Measurements from ENCODE around the gene SAE1. TPM values are rescaled to one million over a fixed set of nuclear protein-coding genes. Genes with fewer than 3 reads are reported as not detected.

The SAE1 gene
- total and polyA plus RNA-seq, 2 of the 4 experiments (the other 2 are of a cell fraction) = 165 to 184 TPM

GRCh38 chr19:47168065-47168464 is 37.4 kb downstream of the SAE1 start:
- Histone ChIP-seq H3K79me1 (ENCODE audit: low read depth in 1 of 2, low read length in 2 of 2) (peaks cover 26 to 69% of the 10 kb centered on the region in 2 experiments), H3K36me3 (ENCODE audit: control insufficient read depth, insufficient read depth, low read length) (peaks cover 30% of the 10 kb centered on the region), H3K56ac (ENCODE audit: extremely low read depth, insufficient read depth, low read length) (no peak overlapping the region), H3K4ac (ENCODE audit: low read depth, low read length) (no peak overlapping the region), H3K9me3 (ENCODE audit: control insufficient read depth, insufficient read depth, low read length) (no peaks in the 10 kb centered on the region), H3K9me1 (ENCODE audit: insufficient read depth, low read length) (0 out of 2 replicates have a peak, but pooled peaks cover 2% of the 10 kb centered on the region), H2BK5ac (ENCODE audit: low read depth, low read length, poor library complexity, severe bottlenecking) (no peak overlapping the region), H4K20me1 (ENCODE audit: insufficient read depth, low read length) (no peaks in the 10 kb centered on the region; the same call in none of the 2 replicates), H3K4me1 (ENCODE audit: control insufficient read depth, insufficient read depth, low read length) (no peaks in the 10 kb centered on the region), H4K91ac (ENCODE audit: insufficient read depth, low read depth, low read length) (no peak overlapping the region), H3K9ac (ENCODE audit: low read depth, low read length) (no peak overlapping the region), H2AK9ac (replicated peaks; ENCODE audit: low read depth, low read length, poor library complexity) (no peak overlapping the region), H3K18ac (ENCODE audit: low read depth, low read length) (no peak overlapping the region), H2BK120ac (ENCODE audit: low read depth, low read length) (no peak overlapping the region), H3K27ac (ENCODE audit: insufficient read depth, low read length) (no peak overlapping the region), H4K5ac (ENCODE audit: low read depth, low read length) (no peak overlapping the region), H3K4me3 (ENCODE audit: insufficient read depth, low read depth, low read length) (no peak overlapping the region), H3K23ac (ENCODE audit: low read depth, low read length) (no peak overlapping the region), H2BK20ac (ENCODE audit: low read depth, low read length) (no peak overlapping the region), H3K4me2 (ENCODE audit: low read depth, low read length) (no peak overlapping the region), H2AK5ac (ENCODE audit: low read depth, low read length) (no peak overlapping the region), H2AFZ (replicated peaks; ENCODE audit: low read length, poor library complexity) (no peak overlapping the region), H3K27me3 (ENCODE audit: control insufficient read depth, insufficient read depth, low read length) (no peaks in the 10 kb centered on the region), H3K14ac (replicated peaks; ENCODE audit: low read depth, low read length) (no peak overlapping the region), H2BK15ac (ENCODE audit: low read depth, low read length) (no peak overlapping the region), H4K8ac (ENCODE audit: low read depth in 2 of 2, low read length in 2 of 2) (no peak overlapping the region)
- intact Hi-C loops (cut with micrococcal nuclease) (no loop called here), dilution Hi-C loops (cut with HindIII; ENCODE audit: low sequenced_read_pairs, unreplicated experiment) (no loop called here), in situ Hi-C loops (cut with MboI; ENCODE audit: low sequenced_read_pairs) (no loop called here)
- POLR2A ChIA-PET (ENCODE audit: unreplicated experiment) = no interaction called here
- DNase-seq (no peak), ATAC-seq (ENCODE audit: low read depth) (no peak)
- TF ChIP-seq POLR2A (IDR thresholded peaks at IDR 0.05; ENCODE audit: low read depth, low read length) (no peak), SMC3 (IDR thresholded peaks at IDR 0.05; ENCODE audit: low read depth, low read length) (no peak), RAD21 (IDR thresholded peaks at IDR 0.05; ENCODE audit: low read length) (no peak), ELK1 (IDR thresholded peaks at IDR 0.05; ENCODE audit: borderline replicate concordance, low read depth, low read length) (no peak), CTCF (conservative IDR thresholded peaks at IDR 0.05; ENCODE audit: low read depth, low read length) (no peak), NFE2L2 (IDR thresholded peaks at IDR 0.05; ENCODE audit: low read depth, low read length) (no peak), MAFK (IDR thresholded peaks at IDR 0.05; ENCODE audit: low read depth, low read length) (no peak)
- BruUV-seq (replicated peaks) = no TSS peak
- 94% methylated on average over 5 of the region's 7 CpGs; no CpG with 5 or more reads in 1 of the 2 experiments for WGBS, 2 experiments (ENCODE audit: extremely low coverage in 2 of 2, insufficient read length in 1 of 2)
- CTCF ChIA-PET = interaction anchor here (0.8 kb wide), 1 partner anchor 76 kb away, joined by 3 read pairs; no protein-coding TSS in a partner anchor

All from IMR-90 (cell line).